Measurements from ENCODE around the gene AP1S2.

DNA sequence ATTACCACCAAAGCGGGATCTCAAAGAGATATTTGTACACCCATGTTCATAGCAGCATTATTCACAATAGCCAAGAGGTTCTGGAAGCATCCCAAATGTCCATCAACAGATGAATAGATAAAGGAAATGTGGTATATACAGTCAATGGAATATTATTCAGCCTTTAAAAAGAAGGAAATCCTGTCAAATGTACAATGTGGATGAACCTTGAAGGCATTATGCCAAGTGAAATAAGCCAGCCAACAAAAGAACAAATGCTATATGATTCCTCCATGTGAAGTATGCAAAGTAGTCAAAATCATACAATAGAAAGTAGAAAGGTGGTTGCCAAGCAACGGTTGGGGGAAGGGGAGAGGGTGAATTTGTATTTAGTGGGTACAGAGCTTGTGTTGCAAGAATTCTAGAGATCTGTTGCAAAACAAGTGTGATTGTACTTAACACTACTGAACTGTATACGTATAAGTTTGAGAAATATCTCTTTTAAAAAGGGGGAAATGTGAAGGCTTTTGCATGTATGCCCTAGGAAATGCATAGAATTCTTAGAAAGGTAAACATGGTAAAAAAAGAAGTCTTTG is 69.3 kb downstream of the AP1S2 start:
- no peak for TF ChIP-seq EZH2phosphoT487 (IDR thresholded peaks at IDR 0.05; ENCODE audit: low read depth)
- TF ChIP-seq, protein P1, sequence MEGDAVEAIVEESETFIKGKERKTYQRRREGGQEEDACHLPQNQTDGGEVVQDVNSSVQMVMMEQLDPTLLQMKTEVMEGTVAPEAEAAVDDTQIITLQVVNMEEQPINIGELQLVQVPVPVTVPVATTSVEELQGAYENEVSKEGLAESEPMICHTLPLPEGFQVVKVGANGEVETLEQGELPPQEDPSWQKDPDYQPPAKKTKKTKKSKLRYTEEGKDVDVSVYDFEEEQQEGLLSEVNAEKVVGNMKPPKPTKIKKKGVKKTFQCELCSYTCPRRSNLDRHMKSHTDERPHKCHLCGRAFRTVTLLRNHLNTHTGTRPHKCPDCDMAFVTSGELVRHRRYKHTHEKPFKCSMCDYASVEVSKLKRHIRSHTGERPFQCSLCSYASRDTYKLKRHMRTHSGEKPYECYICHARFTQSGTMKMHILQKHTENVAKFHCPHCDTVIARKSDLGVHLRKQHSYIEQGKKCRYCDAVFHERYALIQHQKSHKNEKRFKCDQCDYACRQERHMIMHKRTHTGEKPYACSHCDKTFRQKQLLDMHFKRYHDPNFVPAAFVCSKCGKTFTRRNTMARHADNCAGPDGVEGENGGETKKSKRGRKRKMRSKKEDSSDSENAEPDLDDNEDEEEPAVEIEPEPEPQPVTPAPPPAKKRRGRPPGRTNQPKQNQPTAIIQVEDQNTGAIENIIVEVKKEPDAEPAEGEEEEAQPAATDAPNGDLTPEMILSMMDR (IDR thresholded peaks at IDR 0.05; ENCODE audit: low read depth, low read length): no peak

All from OCI-LY3 (cell line).